Left renal cortex interstitium (tissue), 4 donors: ENCODE measurements around the gene MYH7. TPM values are rescaled to one million over a fixed set of nuclear protein-coding genes. Genes with fewer than 3 reads are reported as not detected.
"Not testable (repeated sequence)": the region's sequence is repeated elsewhere in the genome, so short reads cannot be mapped to it uniquely, and the experiment has no call there.

ENCODE experiments used
- DNase-seq, 4 donors: peaks; one replicate each; pipeline ENCODE4 v3.0.0-alpha.2; 2013; ENCODE audit warnings: low read depth in 4 of 4, low spot score in 2 of 4, missing footprints in 1 of 4
- polyA plus RNA-seq, 4 donors: library from polyadenylated mRNA; unstranded; fragments of 120-200 nt; gene quantifications; one replicate each; pipeline ENCODE4 v1.2.1, GENCODE V29; 2013; ENCODE audit not compliant: insufficient read length in 4 of 4

MYH7 gene
- polyA plus RNA-seq, 4 donors: 0.21 to 0.43 (median 0.33) TPM

DNA sequence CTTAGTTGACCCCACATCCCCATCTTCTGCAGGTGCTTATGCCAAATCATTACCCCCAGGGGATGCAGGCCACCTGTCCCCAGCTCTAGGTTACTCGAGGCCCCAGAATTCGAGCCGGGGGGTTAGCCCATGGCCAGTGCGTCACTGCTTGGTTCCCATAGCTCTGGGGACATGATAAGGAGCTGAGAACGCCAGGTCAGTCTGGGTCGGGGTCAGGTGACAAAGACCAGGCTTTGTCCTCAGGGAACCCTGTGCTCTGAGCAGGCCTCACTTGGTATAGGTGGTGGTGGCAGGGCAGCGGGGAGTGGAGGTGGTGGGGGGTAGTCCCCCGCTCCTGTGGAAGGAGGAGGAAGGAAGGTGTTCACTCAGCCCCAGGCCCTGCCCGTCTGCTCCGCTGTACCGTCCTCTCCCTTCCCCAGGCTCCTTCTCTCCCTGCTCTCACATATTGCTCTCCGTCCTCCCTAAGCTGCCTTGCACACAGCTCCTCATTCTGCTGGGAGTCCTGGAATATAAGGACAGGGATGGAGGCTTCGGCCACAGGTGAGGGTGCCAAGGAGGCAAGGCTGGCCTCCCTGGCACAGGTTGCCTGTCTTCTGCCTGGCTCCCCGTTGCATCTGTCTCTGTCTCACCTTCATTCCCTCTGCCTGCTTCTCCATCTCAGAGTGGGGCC, 25.4 kb downstream of the MYH7 start:
- DNase-seq: no peak

DNA sequence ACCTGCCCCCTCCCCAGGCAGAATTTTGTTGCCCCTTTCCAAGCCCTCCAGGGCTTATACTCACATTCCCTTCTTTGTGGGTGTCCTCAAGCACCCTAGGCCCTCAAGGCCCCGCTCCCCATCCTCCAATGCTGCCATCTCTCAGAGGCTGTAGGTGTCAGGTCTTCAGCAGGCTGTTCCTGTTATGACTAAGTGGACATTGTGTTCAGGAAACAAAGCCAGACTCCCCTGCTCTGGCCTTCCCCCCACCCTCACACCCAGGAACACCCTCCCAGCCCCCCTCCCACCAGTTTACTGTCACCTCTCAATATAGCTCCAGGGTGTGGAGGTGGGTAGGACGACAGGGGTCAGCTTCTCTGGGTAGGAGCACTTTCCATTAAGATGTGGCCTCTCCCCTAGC, 26.0 kb downstream of the MYH7 start:
- DNase-seq: no peak

DNA sequence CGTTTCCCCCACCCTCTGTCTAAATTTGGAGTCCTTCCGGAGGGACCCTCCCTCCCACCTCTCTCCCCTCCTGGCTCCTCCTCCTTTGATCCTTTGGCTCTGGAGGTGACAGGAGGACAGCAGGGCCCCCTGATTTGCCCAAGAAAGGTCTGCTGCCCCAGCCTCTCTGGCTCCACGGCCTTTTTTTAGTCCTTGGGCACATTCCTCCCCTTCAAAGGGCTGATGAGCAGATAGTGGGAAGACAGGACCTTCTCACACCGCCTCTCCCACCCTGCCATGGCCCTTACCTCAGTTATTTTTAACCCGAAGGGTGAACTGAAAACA, 27.2 kb downstream of the MYH7 start:
- DNase-seq: no peak

DNA sequence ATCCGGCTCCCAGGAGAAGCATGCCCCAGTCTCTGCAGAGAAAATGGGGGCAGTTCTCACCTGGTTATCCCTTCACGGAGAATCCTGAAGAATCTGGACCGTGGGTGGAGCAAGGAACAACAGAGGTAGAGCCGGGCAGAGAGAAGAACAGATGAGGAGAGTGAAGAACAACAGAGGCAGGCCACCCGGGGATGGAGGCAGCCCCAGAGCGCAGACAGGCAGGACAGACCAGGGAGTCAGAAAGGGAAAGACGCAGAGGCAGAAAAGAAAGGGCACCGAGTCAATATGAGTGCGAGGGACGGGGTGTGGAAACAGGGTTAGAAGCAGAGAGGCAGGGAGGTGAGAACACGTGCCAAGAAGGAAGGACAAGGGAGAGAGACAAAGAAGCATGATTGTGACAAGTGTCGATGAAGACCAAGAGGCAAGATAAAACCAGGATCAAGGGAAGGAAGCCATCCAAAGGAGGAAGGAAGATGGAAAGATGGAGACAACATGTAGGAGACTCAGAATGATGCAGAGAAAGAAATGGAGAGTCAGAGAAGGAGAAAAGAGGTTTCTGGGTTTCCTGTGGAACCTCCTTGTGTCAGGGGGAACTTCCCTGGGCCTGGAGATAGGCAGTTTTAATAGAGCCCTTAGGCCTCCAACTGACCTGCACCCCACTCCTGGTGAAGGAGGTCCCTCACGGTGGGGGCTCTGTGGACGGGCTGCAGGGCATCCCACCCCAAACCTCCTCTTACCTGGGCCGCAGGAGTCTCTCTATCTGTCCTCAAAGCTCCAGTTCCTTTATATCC, 27.7 kb downstream of the MYH7 start, which contains the start of gene MYH6:
TSS of gene MYH6 (minus strand) at position 758 of the 791 bp plus-strand sequence. CDS start 1,050 bp downstream, outside the sequence.
- no peak for DNase-seq

DNA sequence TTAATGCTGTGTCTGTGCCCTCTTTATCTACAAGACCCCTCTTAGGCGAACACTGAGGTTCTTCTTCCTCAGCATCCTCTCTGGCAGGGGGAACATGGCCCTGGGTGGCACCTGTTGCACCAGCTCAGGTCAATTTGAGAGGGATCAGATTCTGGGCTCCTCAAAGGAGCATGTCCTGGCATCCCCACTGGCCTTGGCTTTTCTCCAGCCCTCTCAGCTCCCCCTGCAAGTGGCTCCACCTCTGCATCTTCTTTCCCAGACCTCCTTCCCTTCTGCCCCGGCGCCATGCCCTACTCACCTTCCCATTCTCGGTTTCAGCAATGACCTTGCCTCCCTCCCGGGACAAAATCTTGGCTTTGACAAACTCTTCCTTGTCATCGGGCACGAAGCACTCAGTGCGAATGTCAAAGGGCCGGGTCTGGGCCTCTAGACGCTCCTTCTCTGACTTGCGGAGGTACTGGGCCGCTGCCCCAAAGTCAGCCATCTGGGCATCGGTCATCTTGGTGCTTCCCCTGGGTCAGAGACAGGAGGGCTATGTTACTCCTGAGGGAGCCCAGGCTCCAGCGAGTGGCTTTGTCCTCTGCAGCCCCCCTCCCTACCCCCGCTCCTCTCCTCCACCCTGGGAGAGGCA, 28.6 kb downstream of the MYH7 start:
- no peak for DNase-seq

DNA sequence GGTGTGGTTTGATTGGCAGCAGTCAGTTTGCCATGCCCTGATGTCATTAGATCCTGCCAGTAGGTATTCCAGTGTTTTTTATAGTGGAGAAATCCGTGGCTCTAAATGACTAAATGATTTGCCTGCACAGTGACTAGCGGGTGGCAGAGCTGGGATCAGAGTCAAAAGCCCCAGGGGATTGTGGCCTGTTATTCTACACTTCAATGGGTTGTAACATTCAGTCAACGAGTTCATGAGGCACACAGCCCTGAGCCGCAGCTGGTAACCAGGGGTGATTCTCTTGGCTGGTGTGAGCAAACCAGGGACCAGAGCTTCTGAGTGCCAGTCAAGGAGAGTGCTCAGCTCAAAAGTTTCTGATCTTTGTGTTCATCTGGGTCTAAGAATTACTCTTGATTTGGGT, 29.2 kb downstream of the MYH7 start:
- no peak for DNase-seq

DNA sequence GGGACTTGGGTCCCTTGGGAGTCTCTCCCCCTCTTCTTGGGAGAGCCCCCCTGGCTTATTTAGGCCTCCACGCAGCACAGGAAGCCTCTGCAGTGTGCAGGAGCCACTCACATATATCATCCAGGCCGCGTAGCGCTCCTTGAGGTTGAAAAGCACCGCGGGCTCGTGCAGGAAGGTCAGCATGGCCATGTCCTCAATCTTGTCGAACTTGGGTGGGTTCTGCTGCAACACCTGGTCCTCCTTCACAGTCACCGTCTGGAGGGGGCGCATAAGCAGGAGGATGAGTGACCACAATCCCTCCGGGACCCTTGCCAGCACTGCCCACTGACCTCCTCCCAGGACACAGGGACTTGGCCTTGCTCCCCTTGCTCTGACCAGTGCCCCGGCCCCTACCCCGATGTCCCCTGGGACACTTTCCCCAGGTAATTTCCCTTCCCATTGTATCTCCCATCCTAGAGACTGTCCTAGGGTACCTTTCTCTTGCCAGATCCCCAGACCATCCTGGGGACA, 29.9 kb downstream of the MYH7 start:
- DNase-seq: no peak

DNA sequence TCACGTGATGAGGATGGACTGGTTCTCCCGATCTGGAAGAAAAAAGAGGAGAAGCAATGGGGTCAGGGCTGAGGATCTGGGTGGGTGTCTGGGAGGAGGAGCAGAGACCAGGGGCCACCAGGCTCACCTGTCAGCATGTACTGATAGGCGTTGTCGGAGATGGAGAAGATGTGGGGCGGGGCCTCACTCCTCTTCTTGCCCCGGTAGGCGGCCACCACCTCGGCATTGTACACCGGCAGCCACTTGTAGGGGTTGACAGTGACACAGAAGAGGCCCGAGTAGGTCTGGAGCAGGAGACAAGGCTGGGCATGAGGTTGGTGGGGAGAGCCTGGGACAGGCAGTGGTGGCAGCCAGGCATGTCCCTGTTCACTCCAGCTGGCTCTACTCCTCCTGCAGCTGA, 30.4 kb downstream of the MYH7 start:
- no peak for DNase-seq

DNA sequence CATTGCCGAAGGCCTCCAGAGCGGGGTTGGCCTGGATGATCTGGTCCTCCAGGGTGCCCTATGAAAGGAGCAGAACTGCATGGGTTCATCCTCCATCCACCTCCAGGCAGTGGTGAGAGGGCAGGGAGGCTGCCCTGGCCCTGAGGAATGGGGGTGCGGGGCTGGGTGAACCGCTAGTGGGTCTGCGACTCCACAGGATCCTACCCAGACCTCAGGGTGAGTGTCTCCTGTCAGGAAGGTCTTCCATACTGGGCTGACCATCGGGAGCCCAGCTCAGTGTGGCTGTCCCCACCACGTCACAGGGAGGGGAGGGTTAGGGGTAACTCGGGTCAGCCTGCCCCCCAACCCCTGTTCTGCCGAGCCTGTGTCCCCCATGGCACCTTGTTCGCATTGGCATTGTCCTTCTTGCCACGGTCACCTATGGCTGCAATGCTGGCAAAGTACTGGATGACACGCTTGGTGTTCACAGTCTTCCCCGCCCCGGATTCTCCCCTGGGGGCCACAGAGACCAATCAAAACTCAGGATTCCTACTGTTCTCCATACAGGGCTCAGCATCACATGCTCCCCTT, 31.0 kb downstream of the MYH7 start:
- no peak for DNase-seq

DNA sequence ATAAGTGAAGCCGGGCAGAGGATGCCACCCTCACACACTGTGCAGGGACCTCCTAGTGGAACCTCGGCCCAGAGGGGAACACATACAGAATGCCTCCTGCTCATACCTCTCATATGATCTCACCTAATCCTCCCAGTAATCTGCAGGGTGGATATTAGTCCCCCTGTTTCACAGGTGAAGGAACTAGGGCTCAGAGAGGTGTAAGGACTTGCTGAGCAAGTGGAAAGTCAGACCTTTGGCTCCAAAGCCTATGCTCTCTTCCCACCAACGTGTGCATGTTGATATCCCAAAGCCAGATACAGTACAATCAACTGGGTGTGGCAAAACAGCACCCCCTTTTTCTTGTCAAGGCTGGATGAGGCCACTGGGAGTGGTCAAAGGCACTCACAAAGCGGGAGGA, 31.6 kb downstream of the MYH7 start:
- DNase-seq: no peak

DNA sequence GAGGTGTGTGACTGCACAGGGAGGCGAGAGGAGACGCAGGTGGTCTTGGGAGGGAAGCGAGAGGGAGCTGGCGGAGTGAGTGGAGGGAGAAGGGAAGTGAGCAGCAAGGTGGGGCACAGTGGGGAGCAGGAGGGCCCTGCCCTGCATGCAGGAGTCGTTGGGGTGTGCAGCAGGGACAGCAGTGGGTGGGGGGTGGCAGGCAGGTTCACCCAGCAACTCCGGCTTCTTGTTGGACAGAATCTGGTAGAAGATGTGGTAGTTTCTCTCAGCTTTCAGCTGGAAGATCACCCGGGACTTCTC, 32.4 kb downstream of the MYH7 start:
- no peak for DNase-seq

DNA sequence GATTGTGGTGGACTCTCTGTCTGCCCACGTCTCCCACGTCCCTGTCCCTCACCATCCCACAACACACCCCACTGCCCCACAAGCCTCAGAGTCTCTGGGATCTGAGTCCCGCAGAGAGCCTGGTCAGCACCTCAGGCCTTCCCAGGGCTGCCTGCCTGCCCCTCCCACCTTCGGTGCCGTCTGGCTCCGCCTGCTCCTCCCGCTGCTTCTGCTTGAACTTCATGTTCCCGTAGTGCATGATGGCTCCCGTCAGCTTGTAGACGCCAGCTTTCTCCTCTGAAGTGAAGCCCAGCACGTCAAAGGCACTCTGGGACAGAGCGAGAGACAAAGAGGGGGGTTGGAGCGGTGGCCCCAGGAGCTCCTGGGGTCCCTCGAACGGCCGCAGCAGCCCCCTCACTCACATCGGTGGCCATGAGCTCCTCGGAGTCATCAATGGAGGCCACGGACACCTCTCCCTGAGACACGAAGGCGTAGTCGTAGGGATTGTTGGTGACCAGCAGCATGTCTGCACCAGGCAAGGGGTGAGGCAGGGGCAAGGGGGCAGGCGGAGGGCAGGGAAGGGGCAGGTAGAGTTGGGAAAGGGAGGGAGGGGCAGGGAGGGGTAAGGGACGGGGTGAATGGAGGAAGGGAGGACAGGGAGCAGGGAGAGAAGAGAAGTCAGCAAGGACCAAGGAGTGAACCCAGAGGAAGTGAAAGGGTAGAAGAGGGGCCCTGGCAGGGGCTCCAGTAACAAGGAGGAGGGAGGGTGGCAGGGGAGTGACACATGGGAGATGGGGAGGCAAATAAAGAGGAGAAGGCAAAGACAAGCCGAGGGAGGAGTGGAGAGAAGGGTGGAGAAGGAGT, 32.9 kb downstream of the MYH7 start:
- DNase-seq: no peak

DNA sequence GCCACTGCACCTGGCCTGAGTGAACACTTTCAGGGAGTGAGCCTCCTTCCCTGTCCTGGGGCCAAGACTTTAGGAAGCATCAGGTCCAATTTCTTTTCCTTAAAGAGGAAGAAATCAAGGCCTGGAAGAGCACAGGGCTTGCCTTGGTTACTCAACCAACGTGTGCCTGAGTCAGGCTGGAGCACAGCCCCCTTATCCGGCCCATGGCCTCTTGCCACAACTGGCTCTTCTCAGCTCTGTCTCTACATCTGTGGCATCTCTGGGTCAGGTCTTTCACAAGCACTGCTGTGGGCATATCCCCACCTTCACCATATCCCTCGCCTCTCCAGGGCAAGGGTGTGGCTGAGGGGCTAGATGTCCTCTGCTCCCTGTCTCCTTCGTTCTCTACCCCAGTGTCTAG, 34.2 kb downstream of the MYH7 start:
- DNase-seq: no peak

DNA sequence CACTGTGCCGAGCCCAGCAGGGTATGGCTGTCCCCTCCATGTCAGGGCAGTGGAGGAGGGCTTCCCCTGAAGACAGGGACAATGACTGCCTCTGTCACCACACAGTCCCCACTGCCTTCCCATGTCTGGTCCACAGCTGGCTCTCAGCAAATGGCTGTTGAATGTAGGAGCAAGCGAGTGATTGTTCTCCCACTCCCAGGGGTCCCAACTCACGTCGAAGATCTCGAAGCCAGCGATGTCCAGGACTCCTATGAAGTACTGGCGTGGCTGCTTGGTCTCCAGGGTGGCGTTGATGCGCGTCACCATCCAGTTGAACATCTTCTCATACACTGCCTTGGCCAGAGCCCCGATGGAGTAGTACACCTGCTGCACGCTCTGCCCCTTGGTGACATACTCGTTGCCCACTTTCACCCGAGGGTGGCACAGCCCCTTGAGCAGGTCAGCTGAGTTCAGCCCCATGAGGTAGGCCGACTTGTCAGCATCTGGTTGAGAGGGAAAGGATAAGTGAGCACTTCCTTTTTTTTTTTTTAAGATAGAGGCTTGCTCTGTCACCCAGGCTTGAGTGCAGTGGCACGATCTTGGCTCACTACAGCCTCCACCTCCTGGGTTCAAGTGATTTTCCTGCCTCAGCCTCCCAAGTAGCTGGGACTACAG, 34.8 kb downstream of the MYH7 start:
- not testable (repeated sequence) for DNase-seq

DNA sequence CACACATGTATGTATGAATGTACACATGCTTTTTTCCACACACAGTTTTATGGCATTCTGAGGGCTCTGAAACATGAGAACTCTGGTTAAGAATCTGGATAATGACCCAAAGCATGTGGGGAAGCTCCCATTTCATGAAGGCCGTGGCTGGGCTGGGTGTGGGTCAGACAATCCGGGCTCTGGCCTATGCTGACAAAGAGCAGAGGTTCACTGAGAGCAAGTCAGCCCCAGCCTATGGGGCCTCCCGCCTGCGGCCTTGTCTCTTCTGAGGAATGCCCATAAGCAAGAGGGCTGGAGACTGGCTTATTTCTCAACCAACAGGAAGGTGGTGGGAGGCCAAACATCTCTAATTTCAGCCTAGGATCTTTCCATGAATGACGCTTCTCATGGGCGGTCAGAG, 35.9 kb downstream of the MYH7 start:
- DNase-seq: no peak

DNA sequence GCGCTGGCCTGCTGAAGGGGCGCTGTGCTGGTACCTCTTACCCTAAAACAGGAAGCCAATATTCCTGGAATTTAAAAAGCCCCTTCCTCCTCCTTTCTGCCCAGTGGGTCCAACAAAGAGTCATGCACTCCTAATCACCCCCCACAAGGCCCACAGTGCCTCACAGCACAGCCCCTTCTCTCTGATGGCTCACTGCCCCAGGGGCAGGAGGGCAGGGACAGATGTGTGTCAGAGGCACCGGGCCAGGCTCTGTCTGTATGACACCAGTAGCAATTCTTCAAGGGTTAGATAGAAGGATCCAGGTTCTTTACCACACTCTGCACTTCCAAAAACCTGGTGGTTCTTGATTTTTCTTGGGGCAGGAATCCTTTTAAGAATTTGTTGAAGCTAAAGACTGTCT, 36.3 kb downstream of the MYH7 start:
- DNase-seq: no peak

DNA sequence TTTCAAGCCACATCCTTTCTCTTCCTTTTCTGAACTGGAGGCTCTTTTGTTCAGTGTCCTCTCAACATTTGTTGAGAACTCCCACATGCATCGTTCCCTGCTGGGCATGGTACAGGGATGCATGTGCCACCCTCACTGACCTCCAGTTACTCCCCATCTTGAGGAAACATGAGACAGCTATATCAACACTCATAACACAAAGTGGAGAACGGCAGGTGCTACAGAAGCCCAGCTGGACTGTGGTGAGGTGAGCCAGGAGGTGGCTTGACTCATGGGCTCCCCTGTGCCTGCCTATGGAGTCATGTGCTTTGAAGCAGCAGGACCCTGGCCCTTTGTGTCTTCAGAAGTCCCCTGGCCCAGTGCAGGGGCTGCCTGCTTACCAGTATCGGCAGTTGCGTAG, 37.1 kb downstream of the MYH7 start:
- DNase-seq: no peak

DNA sequence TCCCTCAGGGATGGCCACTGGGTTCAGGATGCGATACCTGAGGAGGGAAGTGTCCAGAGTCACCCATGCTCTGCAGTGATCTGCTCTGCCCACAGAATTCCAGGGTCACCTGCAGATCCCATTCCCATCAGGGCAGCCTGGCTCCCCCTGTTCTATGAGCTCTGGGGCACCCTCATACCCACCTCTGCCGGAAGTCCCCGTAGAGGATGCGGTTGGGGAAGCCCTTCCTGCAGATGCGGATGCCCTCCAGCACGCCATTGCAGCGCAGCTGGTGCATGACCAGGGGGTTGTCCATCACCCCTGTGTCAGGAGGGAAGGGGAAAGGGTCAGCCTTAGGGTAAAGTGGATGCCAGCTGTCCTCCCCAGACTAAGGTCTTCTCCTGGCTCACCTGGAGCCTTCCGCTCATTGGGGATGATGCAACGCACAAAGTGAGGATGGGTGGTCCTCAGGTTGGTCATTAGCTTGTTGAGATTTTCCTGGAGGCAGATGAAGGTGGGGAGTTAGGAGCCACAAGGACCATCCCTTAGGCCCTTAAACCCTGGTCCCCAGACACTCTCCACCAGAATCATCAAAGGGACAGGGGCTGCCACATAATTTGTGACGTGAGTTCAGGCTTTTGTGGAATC, 38.6 kb downstream of the MYH7 start:
- DNase-seq: no peak

DNA sequence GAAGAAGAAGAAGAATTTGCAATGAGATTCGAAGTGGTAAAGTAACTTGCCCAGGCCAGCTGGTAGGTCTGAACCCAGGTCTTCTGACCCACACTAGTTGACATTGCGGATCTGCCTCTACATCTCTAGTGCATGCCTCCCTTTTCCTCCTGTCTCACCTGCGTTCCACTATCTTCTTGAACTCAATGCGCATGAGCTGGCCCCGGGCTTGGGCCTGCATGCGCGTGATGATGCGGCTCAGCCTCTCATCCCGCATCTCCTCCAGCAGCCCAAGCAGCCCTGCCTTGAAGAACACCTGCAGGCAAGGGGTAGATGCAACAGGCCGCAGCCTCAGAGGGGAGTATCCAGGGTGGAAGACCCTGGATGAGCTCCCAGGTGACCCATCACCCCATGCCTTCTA, 39.3 kb downstream of the MYH7 start:
- DNase-seq: no peak

DNA sequence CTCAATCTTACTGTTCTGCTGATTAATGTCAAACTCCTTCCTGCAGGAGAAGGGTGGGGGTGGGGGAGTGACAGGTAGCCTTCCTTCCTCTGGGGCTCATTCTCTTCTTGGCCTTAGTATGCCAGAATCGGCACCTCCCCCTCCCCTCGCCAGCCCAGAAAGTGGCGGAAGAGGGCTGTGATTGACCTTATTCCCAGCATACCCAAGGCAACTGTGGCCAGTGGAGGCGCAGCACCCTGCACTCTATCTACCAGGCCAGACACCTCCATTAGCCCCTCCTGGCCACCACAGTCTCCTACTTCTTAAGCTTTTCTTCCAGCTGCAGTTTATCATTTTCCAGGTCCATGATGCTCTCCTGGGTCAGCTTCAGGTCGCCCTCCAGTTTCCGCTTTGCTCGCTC, 42.8 kb downstream of the MYH7 start:
- DNase-seq: no peak
